T-helper 1 cell (primary cell): ENCODE results near the gene HAGHL.
"Not testable (repeated sequence)": the region's sequence is repeated elsewhere in the genome, so short reads cannot be mapped to it uniquely, and the experiment has no call there.

Experiments used
- DNase-seq, 5 donors: peaks; one replicate each; pipeline ENCODE4 v3.0.0-alpha.2; 2012 to 2020

Gene HAGHL

DNA sequence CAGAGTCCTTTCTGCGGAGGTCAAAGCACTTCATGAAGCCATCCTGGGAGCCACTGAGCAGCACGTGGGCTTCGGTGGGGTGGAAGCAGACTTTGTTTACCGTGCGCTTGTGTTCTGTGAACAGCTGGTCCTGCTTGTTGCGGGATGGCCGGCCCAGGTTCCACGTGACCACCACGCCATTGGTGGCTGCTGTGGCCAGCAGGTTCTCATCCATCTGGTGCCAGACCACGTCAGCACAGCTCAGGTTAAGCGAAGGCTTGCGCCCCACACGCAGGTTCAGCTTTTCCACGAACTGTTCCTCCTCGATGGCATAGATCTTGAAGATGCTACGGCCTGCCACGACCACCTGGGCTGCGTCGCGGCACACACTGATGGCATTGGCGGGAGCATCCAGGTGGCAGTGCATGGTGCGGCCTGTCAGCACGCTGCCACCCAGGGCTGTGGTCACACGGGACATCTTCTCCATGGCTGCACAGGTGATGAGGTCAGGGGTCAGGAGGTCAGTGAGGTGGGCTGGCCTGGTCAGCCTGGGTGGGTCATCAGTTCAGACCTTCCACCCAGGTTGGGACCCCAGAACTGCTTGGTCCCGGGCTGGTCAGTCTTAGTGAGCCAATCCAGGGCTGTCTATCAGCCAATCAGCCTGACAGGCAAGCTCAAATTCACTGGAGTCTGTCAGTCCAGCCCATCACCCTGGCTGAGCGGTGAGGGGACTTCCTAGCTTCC is 37.6 kb upstream of the HAGHL start:
- DNase-seq = no peak

DNA sequence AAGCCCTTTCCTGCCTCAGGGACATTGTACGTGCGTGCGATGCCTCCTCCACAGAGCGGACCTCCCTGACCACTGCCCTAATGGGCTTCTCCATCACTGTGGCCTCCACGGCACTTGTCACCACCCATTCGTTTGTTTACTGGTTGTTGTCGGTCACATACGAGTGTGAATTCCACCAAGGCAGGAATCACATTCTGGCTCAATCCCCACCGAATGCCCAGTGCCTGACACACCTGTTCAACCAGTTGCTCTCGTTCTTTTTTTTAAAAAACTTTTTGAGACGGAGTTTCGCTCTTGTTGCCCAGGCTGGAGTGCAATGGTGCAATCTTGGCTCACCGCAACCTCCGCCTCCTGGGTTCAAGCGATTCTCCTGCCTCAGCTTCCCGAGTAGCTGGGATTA is 35.7 kb upstream of the HAGHL start:
- DNase-seq = not testable (repeated sequence)

DNA sequence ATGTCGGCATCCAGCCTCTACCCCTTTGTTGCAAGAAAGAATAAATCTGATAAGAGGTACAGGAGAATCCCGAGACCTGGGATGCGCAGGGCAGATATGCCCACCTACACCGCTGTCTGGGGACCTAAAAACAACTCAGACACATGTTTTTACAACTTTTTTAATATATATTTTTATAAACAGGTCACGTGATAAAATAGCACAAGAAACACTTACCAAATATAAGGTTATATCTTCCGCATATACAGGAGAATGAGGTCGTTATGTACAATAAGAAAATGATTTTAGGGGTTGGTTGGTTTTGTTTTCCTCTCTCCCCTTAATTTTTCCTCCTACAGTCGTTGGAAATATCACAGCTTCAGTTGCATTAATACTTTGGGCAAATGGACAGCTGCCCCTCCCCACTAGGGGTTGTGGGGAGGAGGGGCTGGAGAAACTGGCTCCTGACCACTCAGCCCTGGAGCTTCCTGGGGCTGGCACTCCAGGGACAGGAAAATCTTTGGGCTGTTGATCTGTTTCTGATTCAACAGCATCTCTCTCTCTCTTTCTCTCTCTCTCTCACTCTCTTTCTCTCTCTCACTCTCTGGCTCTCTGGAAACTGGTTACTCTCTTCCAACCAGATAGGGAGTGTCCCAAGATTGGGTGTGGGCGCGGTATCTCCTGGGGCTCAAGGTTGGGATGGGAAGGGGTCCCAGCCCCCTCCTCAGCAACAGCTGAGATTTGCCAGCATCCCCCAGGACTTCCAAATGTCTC is 34.4 kb upstream of the HAGHL start:
- DNase-seq = no peak

DNA sequence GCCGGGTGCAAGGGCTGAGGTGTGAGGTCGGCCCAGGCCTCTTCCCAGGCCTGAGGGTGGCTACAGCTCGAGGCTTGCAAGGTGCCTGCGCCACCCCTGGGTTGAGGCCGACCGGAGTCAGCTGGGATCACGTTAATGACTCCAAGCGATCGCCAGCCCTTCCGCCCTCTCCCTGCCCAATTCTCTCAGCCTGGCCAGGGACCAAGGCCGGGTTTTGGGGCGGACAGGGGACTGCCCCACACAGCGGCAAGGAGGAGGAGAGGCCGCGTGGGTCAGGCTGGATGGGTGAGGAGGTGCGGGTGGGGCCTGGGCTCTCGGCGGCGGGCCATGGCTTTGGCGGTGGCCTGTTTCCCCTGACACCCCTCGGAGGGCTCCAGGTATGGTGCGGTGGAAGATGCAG is 33.5 kb upstream of the HAGHL start:
- no peak for DNase-seq

DNA sequence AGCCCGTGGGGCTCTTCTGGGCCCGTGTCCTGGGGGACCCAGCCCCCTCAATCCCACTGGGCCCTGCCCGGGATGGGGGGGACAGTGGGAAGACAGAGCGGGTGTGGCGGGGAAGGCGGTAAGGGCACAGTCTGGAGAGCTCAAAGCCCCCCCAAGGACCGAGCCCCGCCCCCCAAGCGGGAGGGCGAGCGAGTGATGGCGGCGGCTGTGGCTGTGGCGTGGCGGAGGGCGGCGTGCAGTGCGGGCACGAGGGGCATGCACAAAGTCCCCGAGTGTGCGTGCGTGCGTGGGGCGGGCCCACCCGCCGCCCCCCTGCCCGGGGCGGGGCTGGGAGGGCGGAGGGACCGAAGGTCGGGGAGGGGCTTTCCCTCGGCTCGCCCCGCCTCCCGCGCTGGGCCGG is 33.1 kb upstream of the HAGHL start:
- no peak for DNase-seq

DNA sequence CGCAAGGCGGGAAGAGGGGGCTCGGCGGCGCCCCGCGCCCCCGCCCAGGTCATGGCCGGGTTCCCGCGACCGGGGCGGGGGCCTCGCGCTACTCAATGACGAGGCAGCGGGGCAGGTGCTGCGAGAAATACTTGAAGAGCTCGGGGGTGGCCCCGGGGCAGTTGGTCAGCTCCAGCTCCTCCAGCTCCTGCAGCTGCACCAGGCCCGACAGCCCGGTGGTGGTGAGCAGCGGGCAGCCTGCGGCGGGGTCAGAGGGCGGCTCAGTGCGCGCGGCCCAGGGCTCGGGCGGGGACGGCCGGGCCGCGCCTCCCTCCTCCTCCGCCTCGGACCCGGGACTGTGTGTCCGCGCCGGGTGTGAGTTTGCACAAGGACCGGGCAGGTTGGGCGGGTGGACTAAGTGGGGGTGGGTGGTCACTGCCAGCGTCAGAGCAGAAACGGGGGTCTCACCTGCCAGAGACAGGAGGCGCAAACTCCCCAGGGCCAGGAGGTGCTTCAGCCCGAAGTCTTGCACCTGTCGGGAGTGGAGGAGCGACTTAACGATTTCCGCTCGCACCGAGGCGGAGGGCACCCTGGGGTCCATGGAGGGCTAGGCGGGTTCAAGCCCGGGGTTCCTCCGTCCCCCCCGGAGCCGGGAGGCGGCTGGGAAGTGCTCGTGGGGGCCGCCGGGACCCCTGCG is 32.6 kb upstream of the HAGHL start:
- no peak for DNase-seq

DNA sequence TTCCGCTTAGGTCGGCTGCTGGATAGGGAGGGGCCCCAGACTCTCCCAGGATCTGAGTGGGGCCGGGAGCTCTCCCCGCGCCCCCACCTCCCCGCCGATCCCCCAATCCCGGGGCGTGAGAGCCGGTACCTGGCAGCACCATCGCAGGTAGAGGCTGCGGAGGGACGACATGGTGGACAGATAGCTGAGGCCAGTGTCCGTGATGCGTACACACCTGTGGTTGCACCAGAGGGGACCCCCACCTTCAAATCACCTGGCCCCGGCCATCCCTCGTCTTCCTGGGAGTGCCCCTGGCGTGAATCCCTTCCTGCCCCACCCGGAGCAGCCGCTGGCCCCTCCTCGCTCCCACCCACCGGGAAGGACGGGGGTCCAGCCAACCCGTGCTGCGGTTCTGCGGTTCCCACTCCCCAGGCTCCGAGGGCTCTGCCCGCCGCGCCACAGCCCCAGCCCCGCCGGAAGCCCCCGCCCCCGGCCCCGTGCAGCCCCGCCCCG is 32.0 kb upstream of the HAGHL start:
- no peak for DNase-seq

DNA sequence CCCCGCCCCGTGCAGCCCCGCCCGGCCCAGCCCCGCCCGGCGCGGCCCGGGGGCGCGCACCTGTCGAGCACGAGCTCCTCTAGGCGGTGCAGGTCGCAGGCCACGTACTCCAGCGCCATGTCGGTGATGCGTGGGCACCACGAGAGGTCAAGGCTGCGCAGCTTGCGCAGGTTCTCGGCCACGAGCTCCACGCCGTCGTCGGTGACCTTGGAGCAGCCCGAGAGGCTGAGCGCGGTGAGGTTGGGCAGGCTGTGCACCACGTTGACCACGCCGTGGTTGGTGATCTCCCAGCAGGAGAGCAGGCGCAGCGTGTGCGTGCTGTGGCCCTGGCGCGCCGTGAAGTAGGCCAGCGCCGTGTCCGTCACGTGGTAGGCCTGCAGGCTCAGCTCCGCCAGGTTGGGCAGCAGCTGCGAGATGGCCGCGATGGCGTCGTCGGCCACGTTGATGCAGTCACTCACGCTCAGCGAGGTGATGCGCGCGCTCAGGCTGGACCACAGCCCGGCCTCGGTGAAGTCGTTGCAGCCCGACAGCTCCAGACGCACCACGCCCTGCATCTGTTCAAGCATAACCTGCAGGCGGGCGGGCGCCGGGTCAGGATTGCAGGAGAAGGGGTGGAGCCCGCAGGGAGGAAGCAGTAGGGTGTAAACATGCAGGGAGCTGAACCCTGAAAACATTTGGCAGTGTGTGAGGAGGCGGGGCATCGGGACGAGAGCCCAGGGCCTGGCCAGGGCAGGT is 31.4 kb upstream of the HAGHL start:
- DNase-seq = peak; percentile 47 to 72 (median 60)

DNA sequence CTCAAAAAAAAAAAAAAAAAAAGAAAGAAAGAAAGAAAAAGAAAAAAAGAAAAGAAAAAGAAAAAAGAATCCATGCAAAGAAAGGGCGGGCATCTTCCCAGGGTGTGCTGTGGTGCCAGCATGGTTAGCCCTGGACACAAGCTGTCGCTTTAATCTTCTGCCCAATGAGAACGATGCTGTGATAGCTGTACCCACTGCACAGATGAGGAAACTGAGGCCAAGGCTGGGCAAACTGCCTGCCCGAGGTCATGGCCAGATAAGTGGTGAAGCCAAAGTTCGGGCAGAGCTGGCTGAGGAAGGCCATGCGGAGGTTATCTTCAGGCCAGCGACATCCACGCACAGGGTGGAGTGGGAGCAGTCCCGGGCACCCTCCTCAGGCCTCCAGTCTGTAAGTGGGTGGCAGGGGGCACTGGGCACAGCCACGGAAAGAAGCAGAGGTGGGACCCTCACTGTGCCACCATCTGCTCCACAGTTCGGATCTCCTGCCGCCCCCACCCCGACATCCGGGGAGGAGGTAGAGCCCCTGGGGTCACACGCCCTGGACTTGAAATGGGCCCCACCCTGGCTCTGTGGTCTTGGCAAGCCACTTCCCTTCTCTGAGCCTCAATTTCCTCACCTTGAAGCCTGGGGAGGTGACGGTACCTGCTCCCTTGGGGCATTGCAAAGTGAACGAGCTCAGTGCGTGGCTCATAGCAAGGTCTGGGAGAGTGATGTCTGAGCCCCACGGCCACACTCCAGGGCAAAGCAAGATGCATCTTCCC is 27.8 kb upstream of the HAGHL start:
- DNase-seq = no peak

DNA sequence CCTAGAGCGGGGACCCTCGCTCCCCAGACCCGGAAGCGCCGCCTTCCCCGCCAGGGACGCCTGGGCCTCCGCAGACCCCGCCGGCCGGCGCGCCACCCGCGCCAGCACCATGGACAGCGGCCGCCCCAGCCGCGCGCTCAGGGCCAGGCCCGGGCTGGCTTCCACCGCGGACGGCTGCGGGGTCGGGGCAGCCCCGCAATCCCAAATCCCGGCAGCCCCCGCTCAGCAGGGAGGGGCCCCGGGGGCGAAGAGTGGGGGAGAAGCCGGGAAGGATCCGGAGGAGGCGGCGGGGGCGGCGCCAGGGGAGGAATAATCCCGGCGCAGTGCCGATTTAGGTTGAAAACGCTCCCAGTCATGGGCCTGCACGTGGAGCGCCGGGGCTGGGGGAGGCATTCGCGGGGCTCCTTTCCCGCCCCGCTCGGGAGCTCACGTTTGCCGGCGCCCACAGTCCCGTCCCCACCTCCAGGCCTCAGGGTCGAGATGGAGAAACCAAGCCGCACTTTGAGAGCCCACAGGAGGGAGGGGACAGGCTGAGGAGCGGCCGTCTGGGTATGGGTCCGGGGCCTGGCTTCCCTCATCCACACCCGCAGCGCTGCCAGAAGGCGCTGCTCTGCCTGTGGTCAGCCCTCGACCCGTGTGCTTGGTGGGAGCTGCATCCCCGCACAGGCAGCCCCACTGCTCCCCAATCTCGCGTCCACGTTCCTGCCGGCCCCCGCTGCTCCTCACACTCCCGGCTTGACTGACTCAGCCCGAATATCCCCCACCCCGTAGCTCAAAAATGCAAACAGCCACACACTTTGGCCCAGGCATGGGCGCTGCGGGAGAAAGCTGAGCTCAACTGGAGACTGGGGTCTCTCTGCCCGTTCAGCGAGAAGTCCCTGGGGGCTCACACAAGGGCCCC is 26.0 kb upstream of the HAGHL start:
- DNase-seq = peak in 2 of 5 donors; percentile 42 to 56

DNA sequence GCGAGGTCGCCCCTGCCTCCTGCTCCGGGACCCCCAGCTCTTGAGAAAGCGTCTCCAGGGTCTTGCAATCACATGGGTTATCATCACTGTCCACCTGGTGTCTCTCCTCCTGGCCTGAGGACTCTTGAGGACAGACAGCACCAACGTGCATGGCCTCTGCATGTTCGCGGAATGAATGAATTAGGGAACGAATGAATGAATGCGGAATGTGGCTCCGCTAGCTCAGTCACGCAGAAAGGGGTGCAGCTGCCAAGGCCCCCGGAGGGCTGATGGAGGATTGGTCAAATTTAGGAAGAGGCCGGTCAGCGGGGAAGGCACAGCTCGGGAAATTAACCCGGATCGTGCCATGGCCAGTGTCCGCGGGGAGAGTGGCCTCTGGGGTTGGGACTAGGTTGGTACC is 24.6 kb upstream of the HAGHL start:
- DNase-seq = no peak

DNA sequence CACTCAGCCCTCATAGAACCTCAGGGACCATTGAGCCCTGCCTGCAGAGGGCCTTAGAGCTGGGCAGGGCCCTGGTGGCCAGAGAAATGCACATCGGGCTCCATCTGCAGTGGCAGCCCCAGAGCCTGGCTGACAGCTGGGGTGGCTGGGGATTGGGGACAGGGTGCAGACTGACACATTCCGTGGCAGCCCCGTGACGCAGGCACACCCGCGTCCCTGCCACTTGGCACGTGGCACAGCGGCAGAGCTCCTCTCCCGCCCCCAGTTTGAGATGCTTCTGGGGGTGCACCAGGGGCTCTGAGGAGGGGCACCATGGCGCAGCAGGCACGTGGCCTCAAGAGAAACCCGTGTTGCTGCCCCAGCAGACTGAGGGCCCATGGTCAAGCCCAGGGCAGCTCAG is 23.5 kb upstream of the HAGHL start:
- DNase-seq = no peak

DNA sequence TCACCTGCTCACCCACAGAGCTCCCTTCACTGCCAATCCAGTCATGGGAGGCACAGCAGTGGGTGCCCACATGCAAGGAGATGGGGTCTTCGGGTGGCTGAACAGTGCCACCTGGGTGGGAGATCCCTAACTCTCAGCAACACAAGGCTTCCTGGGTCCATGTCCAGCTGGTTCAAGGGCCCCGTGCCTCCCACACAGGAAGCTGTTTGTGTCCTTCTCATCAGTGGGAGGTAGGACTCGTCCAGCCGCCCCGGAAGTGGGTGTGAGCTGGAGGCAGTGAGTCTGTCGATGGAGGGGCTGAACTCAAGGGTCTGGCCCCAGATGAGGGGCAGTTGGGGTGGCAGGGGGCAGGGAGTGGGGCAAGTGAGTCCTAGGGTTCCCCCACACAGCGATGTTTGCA is 22.9 kb upstream of the HAGHL start:
- no peak for DNase-seq

DNA sequence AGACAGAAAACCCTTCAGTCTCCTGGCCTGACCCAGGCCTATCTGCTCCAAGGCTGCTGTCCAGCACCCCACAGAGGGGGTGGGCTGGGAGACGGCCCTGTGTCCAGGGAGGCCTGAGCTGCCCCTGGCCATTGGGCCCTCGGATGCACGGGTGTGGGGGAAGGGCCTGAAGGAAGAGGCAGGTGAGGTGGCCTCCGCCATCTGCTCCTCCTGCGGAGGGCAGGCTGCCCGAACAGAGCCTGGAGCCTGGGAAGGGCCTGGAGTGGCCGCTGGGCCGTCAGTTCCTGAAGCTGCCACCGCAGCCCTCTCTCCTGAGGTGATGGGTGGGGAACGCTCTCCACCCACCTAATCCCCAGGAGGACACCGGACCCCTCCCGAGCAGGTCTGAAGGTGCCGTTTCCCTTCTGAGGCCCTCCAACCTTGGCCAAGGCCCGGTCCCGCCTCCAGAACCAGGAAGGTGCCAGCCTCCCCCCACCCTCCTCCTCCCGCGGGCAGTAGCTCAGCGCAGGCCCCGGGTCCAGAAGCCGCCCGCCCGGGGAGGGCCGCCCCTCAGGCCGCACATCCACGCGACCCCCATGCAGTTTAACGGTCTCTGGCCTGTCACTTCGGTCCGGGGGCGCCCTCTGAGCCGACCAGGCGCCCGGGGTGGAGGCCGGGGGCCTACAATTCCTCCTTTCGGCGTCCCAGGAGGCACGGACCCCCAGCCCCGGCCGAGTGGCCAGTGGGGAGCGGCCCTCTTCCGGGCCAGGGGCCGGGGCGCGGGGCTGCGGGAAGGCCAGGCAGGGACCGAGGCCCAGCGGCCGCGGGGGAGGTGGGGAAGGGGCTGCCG is 22.1 kb upstream of the HAGHL start:
- no peak for DNase-seq

DNA sequence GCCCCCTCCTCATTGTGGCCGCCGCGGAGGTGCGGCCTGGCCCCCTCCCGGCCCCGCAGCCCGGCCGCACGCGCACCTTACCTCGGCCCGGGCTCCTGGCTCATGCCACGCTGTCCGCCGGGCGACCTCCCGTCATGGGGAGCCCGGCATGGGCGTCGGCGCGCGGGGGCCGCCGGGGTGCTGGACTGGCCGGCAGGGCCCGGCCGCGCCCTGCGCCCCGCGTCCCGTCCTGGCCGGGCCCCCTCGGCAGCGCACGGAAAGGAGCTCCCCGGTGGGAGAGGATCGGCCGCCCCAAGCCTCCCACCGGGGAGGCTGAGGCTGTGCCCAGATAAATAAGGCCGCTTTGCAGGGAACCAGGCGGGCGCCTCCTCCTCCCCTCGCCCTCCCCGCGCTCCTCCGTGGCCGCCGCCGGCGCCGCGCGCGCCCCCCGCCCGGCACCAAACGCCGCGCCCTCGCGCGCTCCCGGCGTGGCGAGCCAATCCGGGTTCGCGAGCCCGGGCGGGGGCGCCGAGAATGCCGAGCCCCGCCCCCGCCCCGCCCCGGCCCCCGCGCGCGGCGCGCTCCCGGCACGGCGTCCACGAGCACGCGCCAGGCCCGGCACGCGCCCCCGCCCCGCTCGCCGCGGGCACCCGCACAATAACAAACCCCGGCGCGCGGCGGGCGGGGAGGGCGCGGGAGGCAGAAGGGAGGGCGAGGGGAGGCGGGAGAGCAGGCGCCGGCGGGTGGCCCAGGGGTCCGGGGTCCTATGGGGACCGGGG is 21.3 kb upstream of the HAGHL start, which contains the start of gene FBXL16:
FBXL16 (minus strand) TSS at position 371 of the 758 bp plus-strand sequence. CDS start 8,396 bp downstream, outside the sequence.
- no peak for DNase-seq

DNA sequence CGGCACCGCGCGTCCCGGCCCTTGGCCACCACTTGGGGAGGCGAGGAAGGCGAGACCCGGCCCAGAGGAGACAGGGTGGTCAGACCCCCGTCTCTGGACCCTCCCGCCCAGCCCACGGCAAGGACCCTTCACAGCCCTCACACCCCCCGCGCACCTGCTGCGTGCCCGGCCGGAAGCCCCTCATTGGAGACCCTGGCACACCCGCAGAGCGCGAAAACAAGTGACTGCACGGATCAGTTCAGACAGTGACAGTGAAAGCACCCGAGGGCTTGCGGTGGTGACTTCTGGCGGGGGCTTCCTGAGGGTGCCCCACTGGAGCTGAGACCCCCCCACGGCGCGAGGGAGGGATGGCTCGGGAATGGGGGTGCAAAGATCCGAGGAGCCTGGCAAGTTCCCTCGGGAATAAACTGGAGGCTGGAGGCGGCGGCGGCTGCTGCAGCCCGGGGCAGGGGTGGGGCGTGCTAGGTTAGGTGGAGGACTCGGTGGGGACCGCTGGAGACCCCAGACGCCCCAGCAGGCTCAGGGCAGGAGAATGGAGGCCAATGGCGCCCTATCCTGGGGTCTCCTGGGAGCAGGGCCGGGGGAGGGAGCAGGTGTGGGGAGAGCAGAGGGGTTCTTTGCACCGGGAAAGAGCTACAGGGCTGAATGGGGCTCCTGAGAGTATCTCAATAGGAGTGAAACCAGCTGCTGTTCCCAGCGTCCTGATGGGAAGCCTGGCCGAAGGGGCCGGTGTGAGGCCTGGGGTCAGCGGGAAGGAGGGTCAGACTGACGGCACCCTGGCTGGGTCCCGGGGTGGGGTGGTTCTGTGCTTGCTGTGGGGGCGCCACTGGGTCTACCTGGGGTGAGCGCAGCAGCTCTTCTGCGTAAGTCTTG is 20.5 kb upstream of the HAGHL start:
- DNase-seq = no peak

DNA sequence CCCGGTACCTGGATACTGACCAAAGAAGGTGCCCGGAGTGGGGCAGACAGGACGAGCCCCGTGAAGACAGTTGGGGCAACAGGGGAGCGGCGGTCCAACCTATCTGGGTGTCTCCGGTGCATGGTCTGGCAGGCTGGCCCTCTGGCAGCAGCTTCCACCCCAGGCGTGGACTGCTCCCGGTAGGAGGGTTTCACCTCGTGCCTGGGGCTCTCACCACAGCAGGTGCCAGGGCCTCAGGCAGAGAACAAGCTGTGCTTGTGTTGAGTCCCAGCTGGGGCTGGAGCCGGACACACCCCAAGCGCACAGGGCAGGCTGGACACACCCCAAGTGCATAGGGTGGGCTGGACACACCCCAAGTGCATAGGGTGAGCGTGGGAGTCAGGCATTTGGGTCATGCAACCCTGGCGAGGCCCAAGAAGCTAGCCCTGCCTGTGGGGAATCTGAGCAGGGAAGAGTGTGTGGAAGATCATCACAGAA is 19.8 kb upstream of the HAGHL start:
- DNase-seq = no peak

DNA sequence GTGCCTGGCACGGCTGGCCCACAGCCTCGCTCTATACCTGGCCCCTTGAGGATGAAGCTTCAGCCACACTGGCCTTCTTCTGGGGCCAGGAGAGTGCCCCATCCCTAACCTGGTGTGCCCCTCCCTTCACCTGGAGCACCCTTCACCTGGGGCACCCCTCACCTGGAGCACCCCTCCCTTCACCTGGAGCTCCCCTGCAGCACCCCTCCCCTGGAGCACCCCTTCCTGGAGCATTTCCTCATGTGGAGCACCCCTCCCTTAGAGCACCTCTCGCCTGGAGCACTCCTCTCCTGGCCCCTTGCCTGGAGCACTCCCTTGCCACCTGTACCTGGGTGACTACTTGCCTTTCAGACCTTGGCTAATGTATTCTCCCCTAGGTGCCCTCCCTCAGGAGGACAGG is 18.9 kb upstream of the HAGHL start:
- DNase-seq = no peak
